AG09309 (cell line): ENCODE data around the gene BORCS5.
A peak's percentile ranks its signal among the peaks of the same experiment; 100 is the strongest.
"Not testable (repeated sequence)": the region's sequence is repeated elsewhere in the genome, so short reads cannot be mapped to it uniquely, and the experiment has no call there.

Experiments used
- DNase-seq: peaks from one replicate; pipeline ENCODE4 v3.0.0-alpha.2; 2010; ENCODE audit warnings: low read depth
- H3K4me3 ChIP-seq: 2 replicates; pipeline ENCODE4 v1.5.1; 2011; ENCODE audit warnings: mild to moderate bottlenecking, low read depth, low read length, moderate library complexity; ENCODE audit not compliant: control insufficient read depth
- TF ChIP-seq, protein P1 (sequence below): IDR thresholded peaks from 2 replicates; pipeline ENCODE4 v1.5.1; 2011; ENCODE audit warnings: mild to moderate bottlenecking, low read depth, low read length, inconsistent platforms; ENCODE audit not compliant: insufficient read depth, control insufficient read depth; ENCODE audit errors: missing control alignments

Gene BORCS5

DNA sequence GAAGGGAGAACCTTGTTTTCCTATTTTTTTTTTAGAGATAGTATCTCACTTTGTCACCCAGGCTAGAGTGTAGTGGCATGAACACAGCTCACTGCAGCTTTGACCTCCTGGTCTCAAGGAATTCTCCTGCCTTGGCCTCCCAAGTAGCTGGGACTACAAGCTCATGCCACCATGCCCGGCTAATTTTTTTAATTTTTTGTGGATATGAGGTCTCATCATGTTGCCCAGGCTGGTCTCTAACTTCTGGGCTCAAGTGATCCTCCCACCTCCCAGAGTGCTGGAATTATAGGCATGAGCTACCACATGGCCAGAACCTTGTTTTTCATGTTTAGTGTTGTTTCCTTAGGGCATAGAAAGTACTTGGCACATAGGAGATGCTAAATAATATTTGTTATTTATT lies 20.4 kb upstream of the BORCS5 start:
- no peak overlapping the region for H3K4me3 ChIP-seq
- TF ChIP-seq, protein P1, sequence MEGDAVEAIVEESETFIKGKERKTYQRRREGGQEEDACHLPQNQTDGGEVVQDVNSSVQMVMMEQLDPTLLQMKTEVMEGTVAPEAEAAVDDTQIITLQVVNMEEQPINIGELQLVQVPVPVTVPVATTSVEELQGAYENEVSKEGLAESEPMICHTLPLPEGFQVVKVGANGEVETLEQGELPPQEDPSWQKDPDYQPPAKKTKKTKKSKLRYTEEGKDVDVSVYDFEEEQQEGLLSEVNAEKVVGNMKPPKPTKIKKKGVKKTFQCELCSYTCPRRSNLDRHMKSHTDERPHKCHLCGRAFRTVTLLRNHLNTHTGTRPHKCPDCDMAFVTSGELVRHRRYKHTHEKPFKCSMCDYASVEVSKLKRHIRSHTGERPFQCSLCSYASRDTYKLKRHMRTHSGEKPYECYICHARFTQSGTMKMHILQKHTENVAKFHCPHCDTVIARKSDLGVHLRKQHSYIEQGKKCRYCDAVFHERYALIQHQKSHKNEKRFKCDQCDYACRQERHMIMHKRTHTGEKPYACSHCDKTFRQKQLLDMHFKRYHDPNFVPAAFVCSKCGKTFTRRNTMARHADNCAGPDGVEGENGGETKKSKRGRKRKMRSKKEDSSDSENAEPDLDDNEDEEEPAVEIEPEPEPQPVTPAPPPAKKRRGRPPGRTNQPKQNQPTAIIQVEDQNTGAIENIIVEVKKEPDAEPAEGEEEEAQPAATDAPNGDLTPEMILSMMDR = no peak
- no peak for DNase-seq

DNA sequence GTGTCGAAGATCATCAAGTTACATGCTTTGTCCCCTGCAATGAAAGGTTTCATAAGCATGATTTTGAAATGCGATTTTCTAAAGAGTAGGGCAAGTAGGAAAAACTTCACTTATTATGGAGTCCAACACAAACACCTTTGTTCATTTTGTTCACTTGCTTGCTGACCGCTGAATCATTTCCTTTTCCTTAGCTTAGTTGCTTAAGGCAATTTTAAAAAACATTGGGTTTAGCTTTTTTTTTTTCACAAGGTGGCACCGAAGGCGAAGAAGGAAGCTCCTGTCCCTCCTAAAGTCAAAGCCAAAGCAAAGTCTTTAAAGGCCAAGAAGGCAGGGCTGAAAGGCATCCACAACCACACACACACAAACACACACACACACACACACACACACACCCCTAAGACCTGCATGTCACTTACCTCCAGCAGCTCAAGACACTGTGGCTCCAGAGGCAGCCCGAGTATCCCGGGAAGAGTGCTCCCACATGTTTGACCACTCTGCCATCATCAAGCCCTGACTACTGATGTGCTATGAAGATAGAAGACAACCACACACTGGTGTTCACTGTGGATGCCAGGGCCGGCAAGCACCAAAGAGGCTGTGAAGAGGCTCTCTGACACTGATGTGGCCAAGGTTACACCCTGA lies 18.2 kb upstream of the BORCS5 start:
- no peak overlapping the region for H3K4me3 ChIP-seq
- TF ChIP-seq, protein P1 = no peak
- DNase-seq = no peak

DNA sequence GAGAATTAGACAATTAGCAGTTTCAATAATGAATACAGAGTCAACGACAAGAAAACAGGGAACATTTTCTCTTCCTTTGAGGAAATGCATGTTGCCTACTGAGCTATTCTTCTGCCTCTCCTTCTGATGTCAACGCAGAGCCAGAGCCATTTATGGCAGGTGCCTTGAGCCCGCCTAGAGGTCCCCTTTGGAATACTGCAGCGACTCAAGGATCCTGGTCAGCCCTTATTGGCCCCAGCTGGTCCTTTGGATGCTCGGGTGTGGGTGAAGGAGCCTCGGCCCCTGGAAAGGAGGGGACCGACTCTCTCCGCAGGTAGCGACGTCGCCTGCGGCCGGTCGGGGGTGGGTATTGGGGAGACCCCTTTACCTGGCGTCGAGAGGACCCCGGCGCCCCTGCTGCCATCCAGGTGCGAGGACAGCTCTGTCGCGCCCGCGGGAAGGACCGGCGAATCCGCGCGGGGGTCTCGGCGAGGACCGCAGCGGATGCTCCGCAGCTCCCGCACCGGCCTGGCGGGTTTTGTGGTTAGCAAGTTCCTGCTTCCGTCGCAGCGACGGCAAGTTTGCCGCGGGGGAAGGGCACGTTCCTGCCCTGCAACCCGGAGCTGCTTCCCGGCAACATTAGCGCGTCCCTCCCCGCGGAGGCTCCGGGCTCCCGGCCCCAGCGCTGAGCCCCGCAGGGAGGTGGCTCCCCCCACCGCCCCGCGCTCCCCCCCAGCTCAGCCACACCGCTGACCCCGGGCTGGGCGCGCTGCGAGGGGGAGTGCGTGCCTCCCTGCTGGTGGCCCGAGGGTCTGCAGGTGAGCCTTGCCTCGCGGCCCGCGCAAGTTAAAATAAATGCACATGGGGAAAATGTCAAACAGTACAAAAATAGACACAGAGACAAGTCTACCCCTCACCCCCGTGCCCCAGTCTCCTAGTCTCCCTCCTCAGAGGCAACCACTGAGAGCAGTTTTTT lies 6.9 kb upstream of the BORCS5 start, which contains the start of gene MANSC1:
Gene MANSC1, minus strand, starts transcription at position 532 of the 955 bp plus-strand sequence. CDS start 6,928 bp downstream, outside the sequence.
- TF ChIP-seq, protein P1 = peak; percentile 11
- H3K4me3 ChIP-seq = peak within 1 kb of the TSS; percentile 60
- no peak for DNase-seq

DNA sequence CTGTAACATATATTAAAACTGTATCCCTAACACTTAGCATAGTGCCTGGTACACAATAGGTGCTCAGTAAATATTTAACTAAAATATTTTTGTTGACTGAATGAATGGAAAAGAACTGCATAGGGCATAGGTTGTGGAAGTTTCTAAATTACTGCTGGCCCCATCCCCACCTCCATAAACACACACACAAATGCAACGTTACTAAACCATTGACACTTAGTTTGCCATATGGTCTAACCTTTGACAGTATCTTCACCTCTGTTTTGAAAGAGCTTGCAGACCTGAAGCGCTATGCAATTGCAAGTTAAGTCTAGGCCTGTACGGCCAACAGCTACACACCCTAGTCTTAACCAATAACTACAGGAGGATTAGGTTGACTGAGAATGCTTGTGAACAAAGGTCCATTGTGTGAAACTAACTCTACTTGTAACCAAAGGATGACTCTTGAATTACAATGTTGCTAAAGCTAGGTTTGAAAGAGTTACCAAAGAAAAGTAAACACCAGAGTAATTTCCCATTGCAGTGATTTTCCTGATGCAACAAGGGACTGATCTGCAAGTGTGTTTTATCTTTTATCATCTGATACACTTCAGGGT lies 5.9 kb upstream of the BORCS5 start:
- H3K4me3 ChIP-seq = no peak overlapping the region
- DNase-seq = no peak
- TF ChIP-seq, protein P1 = no peak

DNA sequence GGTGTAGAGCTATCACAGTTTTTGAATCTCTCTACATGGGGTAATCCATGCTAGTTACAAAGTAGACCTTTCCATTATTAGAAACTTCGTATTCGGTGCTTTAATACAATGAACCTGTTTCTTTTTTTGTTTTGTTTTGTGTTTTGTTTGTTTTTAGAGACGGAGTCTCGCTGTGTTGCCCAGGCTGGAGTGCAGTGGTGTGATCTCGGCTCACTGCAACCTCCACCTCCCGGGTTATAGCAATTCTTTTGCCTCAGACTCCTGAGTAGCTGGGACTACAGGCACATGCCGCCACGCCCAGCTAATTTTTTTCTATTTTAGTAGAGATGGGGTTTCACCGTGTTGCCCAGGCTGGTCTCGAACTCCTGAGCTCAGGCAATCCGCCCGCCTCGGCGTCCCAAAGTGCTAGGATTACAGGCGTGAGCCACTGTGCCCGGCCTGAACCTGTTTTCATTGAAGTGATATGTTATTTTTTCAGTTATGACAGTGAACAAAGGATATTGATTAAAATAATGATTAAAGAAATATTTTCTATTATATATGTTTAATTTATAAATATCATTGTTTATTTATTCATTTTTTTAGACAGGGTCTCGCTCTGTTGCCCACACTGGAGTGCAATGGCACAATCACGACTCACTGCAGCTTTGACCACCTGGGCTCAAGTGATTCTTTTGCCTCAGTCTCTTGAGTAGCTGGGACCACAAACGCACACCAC lies 5.3 kb upstream of the BORCS5 start:
- DNase-seq = not testable (repeated sequence)

DNA sequence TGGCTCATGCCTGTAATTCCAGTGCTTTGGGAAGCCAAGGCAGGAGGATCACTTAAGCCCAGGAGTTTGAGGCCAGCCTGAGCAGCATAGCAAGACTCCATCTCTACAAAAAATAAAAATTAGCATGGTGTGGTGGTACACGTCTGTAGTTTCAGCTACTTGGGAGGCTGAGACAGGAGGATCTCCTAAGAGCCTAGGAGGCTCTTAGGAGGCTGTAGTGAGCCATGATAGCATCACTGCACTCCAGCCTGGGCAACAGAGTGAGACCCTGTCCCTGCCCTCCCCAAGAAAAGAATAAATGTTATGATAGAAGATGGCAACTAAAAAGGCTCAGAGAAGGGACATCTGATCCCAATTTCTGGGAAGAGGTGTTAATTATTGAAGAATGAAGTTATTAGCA lies 3.6 kb upstream of the BORCS5 start:
- H3K4me3 ChIP-seq = no peak overlapping the region

More for the DNA sequence above, 5.3 kb upstream of the BORCS5 start:
- not testable (repeated sequence) for H3K4me3 ChIP-seq

More for the DNA sequence above, 3.6 kb upstream of the BORCS5 start:
- TF ChIP-seq, protein P1 = no peak
- no peak for DNase-seq
